Loucy (cell line): ENCODE results near the gene RMC1.

ENCODE experiments used
- CTCF ChIP-seq: fragments of 200-600 bp; sonication (generic); conservative IDR thresholded peaks from 2 replicates; pipeline ENCODE4 v1.5.1; 2014; ENCODE audit warnings: mild to moderate bottlenecking, antibody characterized with exemption, low read length
- EZH2phosphoT487 ChIP-seq: fragments of 200-600 bp; IDR thresholded peaks from 2 replicates; pipeline ENCODE4 v1.6.1; 2018; ENCODE audit warnings: antibody characterized with exemption, mild to moderate bottlenecking, moderate library complexity, borderline replicate concordance

GRCh38 chr18:23573626-23574431, 70.5 kb downstream of the RMC1 start:
- TF ChIP-seq CTCF (no peak), EZH2phosphoT487 (no peak)
